K562 (cell line): ENCODE results near the gene ADGRD1. TPM values are rescaled to one million over a fixed set of nuclear protein-coding genes. Genes with fewer than 3 reads are reported as not detected.
A peak's percentile ranks its signal among the peaks of the same experiment; 100 is the strongest.

Experiments used
- ATAC-seq: fragments of 200-7000 bp; cut with Tn5 transposase; 3 replicates; pipeline ENCODE4 v1.9.1; 2020; ENCODE audit warnings: moderate library complexity
- BruUV-seq: library from RNA; stranded (reverse); fragments of 400-500 nt; replicated peaks from 2 replicates; lab custom pipeline; 2021; lab: Mats Ljungman, UMichigan
- CTCF ChIA-PET: fragments of 300-600 bp; formaldehyde crosslinking; extraction: SDS; loops from one replicate; lab custom pipeline; 2021; ENCODE audit warnings: low intra/inter-chr PET ratio; lab: Yijun Ruan, JAX
- POLR2A ChIA-PET: fragments of 300-600, 350-650 bp; sonication (Branson Sonifier 250); formaldehyde crosslinking; extraction: SDS; loops from one replicate; lab custom pipeline; 2021; ENCODE audit warnings: antibody characterized with exemption, inconsistent platforms; lab: Yijun Ruan, JAX
- DNase-seq, 4 experiments: peaks; one replicate each; pipeline versions ENCODE4 v3.0.0 to v3.0.0-alpha.2; 2011 to 2018; ENCODE audit warnings: low spot score in 3 of 4, mixed read lengths in 3 of 4; ENCODE audit errors: extremely low read depth in 1 of 4
- FAIRE-seq: peaks from 2 replicates; lab custom pipeline; 2011; peaks lifted over from hg19 to GRCh38; lab: Jason Lieb, UNC
- H2AFZ ChIP-seq: 2 replicates; pipeline ENCODE4 v1.6.0; 2011; ENCODE audit warnings: low read depth, low read length, control low read depth, inconsistent platforms
- H3K27ac ChIP-seq: fragments of 200-600 bp; 3 replicates; pipeline ENCODE4 v1.8.0; 2011; ENCODE audit warnings: low read depth, mild to moderate bottlenecking, control low read depth, inconsistent platforms, low read length, moderate library complexity, mixed read lengths; ENCODE audit errors: extremely low read depth
- H3K27me3 ChIP-seq, 2 experiments: fragments of 300-600 bp in 1 of 2; 2 replicates in 1 of 2; 3 replicates in 1 of 2; pipeline versions ENCODE4 v1.6.0 to v1.8.0; 2011; ENCODE audit warnings: inconsistent platforms in 2 of 2, low read length in 2 of 2, mild to moderate bottlenecking in 1 of 2, mixed read lengths in 1 of 2, moderate library complexity in 1 of 2; ENCODE audit not compliant: control insufficient read depth in 2 of 2, insufficient read depth in 2 of 2
- H3K36me3 ChIP-seq: fragments of 300-600 bp; 3 replicates; pipeline ENCODE4 v1.8.0; 2011; ENCODE audit warnings: mild to moderate bottlenecking, low read length, inconsistent platforms; ENCODE audit not compliant: control insufficient read depth, insufficient read depth
- H3K4me1 ChIP-seq, 2 experiments: fragments of 200-600 bp in 1 of 2; replicated peaks in 1 of 2; 2 replicates in 1 of 2; 3 replicates in 1 of 2; pipeline versions ENCODE4 v1.5.1 to v1.8.0; 2011; ENCODE audit warnings: inconsistent platforms in 2 of 2, low read length in 2 of 2, mild to moderate bottlenecking in 1 of 2, mixed read lengths in 1 of 2, moderate library complexity in 1 of 2; ENCODE audit not compliant: control insufficient read depth in 2 of 2, insufficient read depth in 2 of 2
- H3K4me2 ChIP-seq: 2 replicates; pipeline ENCODE4 v1.6.1; 2011; ENCODE audit warnings: low read length, control low read depth, inconsistent platforms, mixed read lengths; ENCODE audit not compliant: insufficient read depth
- H3K4me3 ChIP-seq: fragments of 200-600 bp; sonication (generic), shearing (Covaris generic); 2 replicates; pipeline ENCODE4 v1.5.1; 2016; ENCODE audit warnings: control low read depth, inconsistent platforms
- H3K79me2 ChIP-seq: fragments of 200-600 bp; 3 replicates; pipeline ENCODE4 v1.8.0; 2011; ENCODE audit warnings: low read length, inconsistent platforms; ENCODE audit not compliant: control insufficient read depth, insufficient read depth
- H3K9ac ChIP-seq, 2 experiments: 2 replicates each; pipeline versions ENCODE4 v1.6.0 to v1.6.1; 2011; ENCODE audit warnings: low read depth in 2 of 2, low read length in 2 of 2, control low read depth in 1 of 2, inconsistent platforms in 1 of 2, mild to moderate bottlenecking in 1 of 2, mixed read lengths in 1 of 2; ENCODE audit not compliant: insufficient read depth in 1 of 2
- H3K9me1 ChIP-seq: one replicate; pipeline ENCODE4 v1.6.0; 2011; ENCODE audit warnings: inconsistent platforms, mild to moderate bottlenecking, low read length, moderate library complexity; ENCODE audit not compliant: control insufficient read depth, insufficient read depth
- H3K9me3 ChIP-seq: replicated peaks from 2 replicates; pipeline ENCODE4 v1.5.1; 2011; ENCODE audit warnings: low read depth, low read length, inconsistent platforms; ENCODE audit not compliant: control insufficient read depth, insufficient read depth
- H4K20me1 ChIP-seq: replicated peaks from 2 replicates; pipeline ENCODE4 v1.6.1; 2011; ENCODE audit warnings: low read length, inconsistent platforms, mixed read lengths; ENCODE audit not compliant: control insufficient read depth, insufficient read depth
- GTF2B ChIP-seq: IDR thresholded peaks from 2 replicates; pipeline ENCODE4 v1.6.1; 2011; ENCODE audit not compliant: insufficient read length; ENCODE audit errors: extremely low read depth
- MTA1 ChIP-seq: fragments of 450-650 bp; IDR thresholded peaks from 2 replicates; pipeline ENCODE4 v1.6.1; 2017; ENCODE audit warnings: borderline replicate concordance
- PHTF2 ChIP-seq: fragments of 250-450 bp; sonication (Bioruptor Pico); IDR thresholded peaks from 2 replicates; pipeline ENCODE4 v1.5.0; 2021; ENCODE audit warnings: mild to moderate bottlenecking
- POLR2A ChIP-seq: fragments of 450-650 bp; conservative IDR thresholded peaks from 2 replicates; pipeline ENCODE4 v1.6.1; 2016
- RBM34 ChIP-seq: fragments of 200-400 bp; formaldehyde crosslinking; IDR thresholded peaks from 2 replicates; pipeline ENCODE4 v1.6.1; 2018; ENCODE audit warnings: low read length, borderline replicate concordance; ENCODE audit not compliant: insufficient read depth
- SREBF1 ChIP-seq: fragments of 150-350 bp; IDR thresholded peaks from 2 replicates; pipeline ENCODE4 v1.6.1; 2014; ENCODE audit warnings: antibody characterized with exemption, low read depth, low read length, borderline replicate concordance
- STAT5B ChIP-seq: fragments of 250-450 bp; sonication (Bioruptor Pico); IDR thresholded peaks from 2 replicates; pipeline ENCODE4 v1.8.0; 2021; ENCODE audit warnings: mild to moderate bottlenecking, inconsistent platforms
- ZBTB1 ChIP-seq: sonication (generic); formaldehyde crosslinking; IDR thresholded peaks from 2 replicates; pipeline ENCODE4 v1.8.1; 2023; ENCODE audit warnings: missing genetic modification reagents, low read depth, mild to moderate bottlenecking, borderline replicate concordance
- ZNF12 ChIP-seq: sonication (generic); formaldehyde crosslinking; IDR thresholded peaks from 2 replicates; pipeline ENCODE4 v1.4.0; 2020; ENCODE audit warnings: mild to moderate bottlenecking, missing genetic modification reagents
- ZNF165 ChIP-seq: fragments of 250-450 bp; sonication (Bioruptor Pico); IDR thresholded peaks from 2 replicates; pipeline ENCODE4 v1.4.0; 2020; ENCODE audit warnings: borderline replicate concordance
- WGBS: fragments of 100-300 bp; shearing (Covaris generic); methylation state at CpG from one replicate; pipeline ENCODE4 v1.1.6; 2016; ENCODE audit warnings: low coverage, mixed read lengths; ENCODE audit not compliant: insufficient coverage; ENCODE audit errors: missing lambda C conversion rate; 5-methylcytosine and 5-hydroxymethylcytosine counted together
- in situ Hi-C: fragments of 300-500 bp; cut with MboI; formaldehyde crosslinking; loops from 4 replicates; pipeline ENCODE4 v1.15.0; 2018; ENCODE audit warnings: inconsistent platforms, mixed read lengths
- intact Hi-C: fragments of 100-400 bp; cut with micrococcal nuclease; formaldehyde crosslinking; loops from 2 replicates; pipeline ENCODE4 v1.14.2; 2022
- polyA plus RNA-seq, 8 experiments: library from polyadenylated mRNA; depleted of rRNA in 4 of 8; stranded (reverse) in 5 of 8; unstranded in 3 of 8; fragments of >200 nt; fragmentation: Nextera tagmentation in 2 of 8; fragmentation: Illumina TruSeq in 1 of 8; extraction: Ambion mirVana in 2 of 8; extraction: Trizol in 1 of 8; gene quantifications; 2 replicates each; pipeline versions ENCODE4 v1.2.1 to v1.2.3, GENCODE V29; 2011 to 2014; ENCODE audit warnings: inconsistent platforms in 1 of 8, missing spikeins in 1 of 8
- total RNA-seq, 7 experiments: library from RNA; depleted of rRNA in 6 of 7; stranded (reverse); fragments of >200 nt in 6 of 7; fragmentation: Illumina TruSeq in 2 of 7; extraction: Trizol in 2 of 7; gene quantifications; 2 replicates each; pipeline versions ENCODE4 v1.2.1 to v1.2.3, GENCODE V29; 2011 to 2021; ENCODE audit warnings: low replicate concordance in 1 of 7

Gene ADGRD1
- total and polyA plus RNA-seq, 9 of the 15 experiments (the other 6 are each of a cell fraction or from before 2014, with no cell fraction given), result 1.7 to 11.7 (median 3.3) TPM

GRCh38 chr12:131048611-131048990 is 94.9 kb downstream of the ADGRD1 start:
- CTCF ChIA-PET, result no interaction called here
- H2AFZ ChIP-seq, result no peak overlapping the region
- in situ Hi-C loops, result no loop called here
- no peaks in the 10 kb centered on the region for H3K79me2 ChIP-seq
- peaks cover 0 to 32% of the 10 kb centered on the region in 2 experiments; a peak in 2 of 5 replicates for H3K4me1 ChIP-seq
- ATAC-seq (no peak), FAIRE-seq (no peak), DNase-seq (no peak)
- no peaks in the 10 kb centered on the region for H3K36me3 ChIP-seq
- H4K20me1 ChIP-seq, result peaks cover 8% of the 10 kb centered on the region; the same call in 1 of the 2 replicates
- no peak overlapping the region for H3K27ac ChIP-seq
- H3K4me2 ChIP-seq, result no peak overlapping the region
- WGBS, result 15% methylated on average over 6 of the region's 6 CpGs
- peaks cover 15 to 59% of the 10 kb centered on the region in 2 experiments for H3K27me3 ChIP-seq
- peaks cover 4% of the 10 kb centered on the region for H3K9me1 ChIP-seq
- POLR2A ChIA-PET, result no interaction called here
- H3K9ac ChIP-seq, result peak overlapping the region in 1 of 2 experiments; percentile 35; a peak in 1 of 4 replicates
- intact Hi-C loops, result no loop called here
- no peaks in the 10 kb centered on the region for H3K9me3 ChIP-seq
- no peak for TF ChIP-seq MTA1
- no peak for TF ChIP-seq RBM34
- TF ChIP-seq POLR2A, result no peak
- no peak for TF ChIP-seq PHTF2 (CRISPR knock-in tag)
- no peak for TF ChIP-seq GTF2B
- no peak for TF ChIP-seq ZNF12 (CRISPR knock-in tag)
- no peak for TF ChIP-seq ZNF165 (CRISPR knock-in tag)
- no peak for TF ChIP-seq STAT5B (CRISPR knock-in tag)
- no peak for TF ChIP-seq ZBTB1 (CRISPR knock-in tag)
- no peak for TF ChIP-seq SREBF1
- H3K4me3 ChIP-seq, result no peak overlapping the region
- no TSS peak for BruUV-seq
